ENCODE measurements around the gene CDC42BPB. TPM values are rescaled to one million over a fixed set of nuclear protein-coding genes. Genes with fewer than 3 reads are reported as not detected.

The CDC42BPB gene
- total RNA-seq, 2 experiments from 2014 or later: 6.6 to 7.6 TPM

- Mint-ChIP-seq H3K27ac (no peak overlapping the region), H3K27me3 (peaks cover 38% of the 10 kb centered on the region), H3K36me3 (ENCODE audit: low read depth) (no peaks in the 10 kb centered on the region), H3K4me1 (ENCODE audit: low read depth) (peaks cover 10% of the 10 kb centered on the region), H3K9me3 (no peaks in the 10 kb centered on the region), H3K4me3 (peak overlapping the region; percentile 30)
- Histone ChIP-seq H3K4me1 (ENCODE audit: insufficient read depth, low read length) (peaks cover 20% of the 10 kb centered on the region), H3K9me3 (ENCODE audit: control insufficient read depth in 1 of 2, insufficient read depth in 1 of 2, low read length in 2 of 2) (peaks cover 0 to 15% of the 10 kb centered on the region in 2 experiments), H3K27me3 (ENCODE audit: control insufficient read depth in 1 of 2, insufficient read depth in 2 of 2, low read length in 2 of 2) (peaks cover 30 to 33% of the 10 kb centered on the region in 2 experiments), H3K4me3 (ENCODE audit: low read length) (no peak overlapping the region), H3K36me3 (ENCODE audit: insufficient read depth, low read length) (no peaks in the 10 kb centered on the region), H3K27ac (ENCODE audit: low read depth in 1 of 2, low read length in 2 of 2) (no peak overlapping the region)
- TF ChIP-seq CTCF (IDR thresholded peaks at IDR 0.05): peak; percentile 87
- DNase-seq (peak; percentile 57 to 84 (median 70)), ATAC-seq (ENCODE audit: poor library complexity) (peak; percentile 93)
- CTCF ChIA-PET: interaction anchor here (0.6 to 2.2 kb wide), 17 partner anchors 9 to 791 kb away, joined by 3 to 15 read pairs (median 5); partner anchors contain the start of gene EXOC3L4
- POLR2A ChIA-PET: interaction anchor here (0.6 to 1.0 kb wide), 3 partner anchors 17 to 410 kb away, joined by 3 to 4 read pairs (median 3); no protein-coding TSS in a partner anchor
- intact Hi-C loops (cut with DNase I, micrococcal nuclease): loop anchor here (1.0 to 10.0 kb wide), 5 partner anchors 80 to 442 kb away; no protein-coding TSS in a partner anchor
Observed at GRCh38 chr14:103104654-103105452, 47.5 kb upstream of the CDC42BPB start.

GRCh38 chr14:103104389-103104653, 47.0 kb upstream of the CDC42BPB start:
- no peak overlapping the region for H3K4me3 Mint-ChIP-seq
- H3K4me1 Mint-ChIP-seq (ENCODE audit: low read depth): peaks cover 10% of the 10 kb centered on the region
- H3K27ac Mint-ChIP-seq: no peak overlapping the region
- Histone ChIP-seq H3K36me3 (ENCODE audit: insufficient read depth, low read length) (no peaks in the 10 kb centered on the region), H3K9me3 (ENCODE audit: control insufficient read depth in 1 of 2, insufficient read depth in 1 of 2, low read length in 2 of 2) (peaks cover 0 to 15% of the 10 kb centered on the region in 2 experiments), H3K4me3 (ENCODE audit: low read length) (no peak overlapping the region), H3K27me3 (ENCODE audit: control insufficient read depth in 1 of 2, insufficient read depth in 2 of 2, low read length in 2 of 2) (peaks cover 30 to 33% of the 10 kb centered on the region in 2 experiments), H3K27ac (ENCODE audit: low read depth in 1 of 2, low read length in 2 of 2) (no peak overlapping the region), H3K4me1 (ENCODE audit: insufficient read depth, low read length) (peaks cover 20% of the 10 kb centered on the region)
- CTCF ChIA-PET: interaction anchor here (0.6 to 2.2 kb wide), 16 partner anchors 8 to 790 kb away, joined by 3 to 15 read pairs (median 5); partner anchors contain the start of gene EXOC3L4
- intact Hi-C loops (cut with DNase I, micrococcal nuclease): loop anchor here in 1 of 2 experiments (2.0 to 10.0 kb wide), 3 partner anchors 80 to 442 kb away; no protein-coding TSS in a partner anchor
- ATAC-seq (ENCODE audit: poor library complexity) (no peak), DNase-seq (no peak)
- POLR2A ChIA-PET: interaction anchor here (0.6 to 1.0 kb wide), 3 partner anchors 17 to 410 kb away, joined by 3 to 4 read pairs (median 3); no protein-coding TSS in a partner anchor
- H3K27me3 Mint-ChIP-seq: peaks cover 40% of the 10 kb centered on the region
- TF ChIP-seq CTCF (IDR thresholded peaks at IDR 0.05): no peak
- no peaks in the 10 kb centered on the region for H3K9me3 Mint-ChIP-seq
- no peaks in the 10 kb centered on the region for H3K36me3 Mint-ChIP-seq (ENCODE audit: low read depth)

- Mint-ChIP-seq H3K27ac (no peak overlapping the region), H3K4me1 (ENCODE audit: low read depth) (peaks cover 10% of the 10 kb centered on the region), H3K36me3 (ENCODE audit: low read depth) (no peaks in the 10 kb centered on the region), H3K27me3 (peaks cover 40% of the 10 kb centered on the region), H3K9me3 (no peaks in the 10 kb centered on the region), H3K4me3 (no peak overlapping the region)
- H3K27me3 ChIP-seq (ENCODE audit: control insufficient read depth in 1 of 2, insufficient read depth in 2 of 2, low read length in 2 of 2): peaks cover 30 to 33% of the 10 kb centered on the region in 2 experiments
- no peak for TF ChIP-seq CTCF (IDR thresholded peaks at IDR 0.05)
- intact Hi-C loops (cut with DNase I, micrococcal nuclease): loop anchor here in 1 of 2 experiments (2.0 to 10.0 kb wide), 3 partner anchors 81 to 443 kb away; no protein-coding TSS in a partner anchor
- DNase-seq (peak in 1 of 14 experiments; percentile 29), ATAC-seq (ENCODE audit: poor library complexity) (no peak)
- H3K36me3 ChIP-seq (ENCODE audit: insufficient read depth, low read length): no peaks in the 10 kb centered on the region
- CTCF ChIA-PET: interaction anchor here (0.6 to 1.4 kb wide), 3 partner anchors 21 to 789 kb away, joined by 3 read pairs; no protein-coding TSS in a partner anchor
- no peak overlapping the region for H3K4me3 ChIP-seq (ENCODE audit: low read length)
- H3K9me3 ChIP-seq (ENCODE audit: control insufficient read depth in 1 of 2, insufficient read depth in 1 of 2, low read length in 2 of 2): peaks cover 0 to 19% of the 10 kb centered on the region in 2 experiments
- POLR2A ChIA-PET: interaction anchor here (1.0 kb wide), 1 partner anchor 409 kb away, joined by 3 read pairs; no protein-coding TSS in a partner anchor
- H3K27ac ChIP-seq (ENCODE audit: low read depth in 1 of 2, low read length in 2 of 2): no peak overlapping the region
- H3K4me1 ChIP-seq (ENCODE audit: insufficient read depth, low read length): peaks cover 20% of the 10 kb centered on the region
Observed at GRCh38 chr14:103103461-103104388, 46.4 kb upstream of the CDC42BPB start.
